Measurements from ENCODE around the gene TAS2R1. TPM values are rescaled to one million over a fixed set of nuclear protein-coding genes. Genes with fewer than 3 reads are reported as not detected.
"Not testable (repeated sequence)": the region's sequence is repeated elsewhere in the genome, so short reads cannot be mapped to it uniquely, and the experiment has no call there.

TAS2R1 gene
- total RNA-seq, 1 experiment from 2014 or later, result not detected

GRCh38 chr5:9622971-9623421 is 7.2 kb downstream of the TAS2R1 start:
- no peak for DNase-seq (ENCODE audit: low read depth)

- DNase-seq (ENCODE audit: low read depth), result no peak
Observed at GRCh38 chr5:9621379-9621903, 8.7 kb downstream of the TAS2R1 start.

- no peak for DNase-seq (ENCODE audit: low read depth)
Observed at GRCh38 chr5:9619331-9620092, 10.6 kb downstream of the TAS2R1 start.

GRCh38 chr5:9617739-9618504 is 12.2 kb downstream of the TAS2R1 start:
- DNase-seq (ENCODE audit: low read depth), result no peak

GRCh38 chr5:9617221-9617620 is 12.9 kb downstream of the TAS2R1 start:
- no peak for DNase-seq (ENCODE audit: low read depth)

- no peak for DNase-seq (ENCODE audit: low read depth)
Observed at GRCh38 chr5:9615331-9615730, 14.8 kb downstream of the TAS2R1 start.

- DNase-seq (ENCODE audit: low read depth), result no peak
Observed at GRCh38 chr5:9613360-9613759, 16.8 kb downstream of the TAS2R1 start.

GRCh38 chr5:9610969-9611368 is 19.2 kb downstream of the TAS2R1 start:
- DNase-seq (ENCODE audit: low read depth), result no peak

GRCh38 chr5:9610364-9610763 is 19.8 kb downstream of the TAS2R1 start:
- DNase-seq (ENCODE audit: low read depth), result no peak

GRCh38 chr5:9608093-9608492 is 22.1 kb downstream of the TAS2R1 start:
- DNase-seq (ENCODE audit: low read depth), result no peak

GRCh38 chr5:9605041-9605838 is 24.9 kb downstream of the TAS2R1 start:
- DNase-seq (ENCODE audit: low read depth), result no peak

- DNase-seq (ENCODE audit: low read depth), result no peak
Observed at GRCh38 chr5:9604416-9604815, 25.7 kb downstream of the TAS2R1 start.

GRCh38 chr5:9601055-9601739 is 29.0 kb downstream of the TAS2R1 start:
- no peak for DNase-seq (ENCODE audit: low read depth)

GRCh38 chr5:9599391-9599790 is 30.8 kb downstream of the TAS2R1 start:
- DNase-seq (ENCODE audit: low read depth), result no peak

GRCh38 chr5:9598329-9598728 is 31.8 kb downstream of the TAS2R1 start:
- not testable (repeated sequence) for DNase-seq (ENCODE audit: low read depth)

GRCh38 chr5:9597322-9597721 is 32.8 kb downstream of the TAS2R1 start:
- not testable (repeated sequence) for DNase-seq (ENCODE audit: low read depth)

- no peak for DNase-seq (ENCODE audit: low read depth)
Observed at GRCh38 chr5:9596824-9597223, 33.3 kb downstream of the TAS2R1 start.

- no peak for DNase-seq (ENCODE audit: low read depth)
Observed at GRCh38 chr5:9596171-9596780, 33.9 kb downstream of the TAS2R1 start.

- DNase-seq (ENCODE audit: low read depth), result no peak
Observed at GRCh38 chr5:9594913-9595312, 35.2 kb downstream of the TAS2R1 start.

- no peak for DNase-seq (ENCODE audit: low read depth)
Observed at GRCh38 chr5:9589049-9589835, 40.9 kb downstream of the TAS2R1 start.
